Mononuclear cell (primary cell): Measurements from ENCODE around the gene GRID2. TPM values are rescaled to one million over a fixed set of nuclear protein-coding genes. Genes with fewer than 3 reads are reported as not detected.

Source experiments
- H3K27me3 ChIP-seq: 2 replicates; pipeline ENCODE4 v1.6.0; 2011; ENCODE audit warnings: low read length, control low read depth; ENCODE audit not compliant: insufficient read depth
- H3K4me1 ChIP-seq: 2 replicates; pipeline ENCODE4 v1.5.1; 2011; ENCODE audit warnings: mild to moderate bottlenecking, low read length, control low read depth; ENCODE audit not compliant: insufficient read depth
- H3K4me3 ChIP-seq: 2 replicates; pipeline ENCODE4 v1.5.1; 2011; ENCODE audit warnings: mild to moderate bottlenecking, low read length, moderate library complexity
- H3K9me3 ChIP-seq: 2 replicates; pipeline ENCODE4 v1.5.1; 2011; ENCODE audit warnings: low read depth, mild to moderate bottlenecking, control low read depth, low read length
- total RNA-seq: library from RNA; depleted of rRNA; stranded (reverse); fragments of >200 nt; gene quantifications from one replicate; pipeline ENCODE4 v1.2.3, GENCODE V29; 2012

The GRID2 gene
- not detected for total RNA-seq

DNA sequence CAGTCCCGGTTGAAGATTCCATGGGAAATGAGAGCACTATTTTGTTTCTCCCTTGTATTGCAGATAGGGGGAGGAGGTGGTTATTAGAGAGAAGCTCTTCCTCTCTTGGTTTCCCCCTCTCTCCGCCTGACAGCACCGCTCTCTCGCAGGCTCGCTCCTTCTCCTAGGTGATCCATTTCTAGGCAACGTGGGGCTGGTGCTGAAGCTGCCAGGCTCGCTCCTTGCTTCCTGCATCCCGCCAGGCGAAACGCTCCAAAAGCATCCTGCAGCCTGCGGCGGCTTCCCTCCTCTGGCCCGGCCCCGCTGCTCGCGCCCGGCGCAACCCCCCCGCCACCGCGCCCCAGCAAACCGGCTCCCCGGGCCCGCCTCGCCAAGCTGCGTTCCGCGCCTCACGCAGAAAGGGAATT, at the start of gene GRID2:
Gene GRID2 (plus strand): TSS at position 346 of the 407 bp plus-strand sequence.
- Histone ChIP-seq H3K4me1 (no peaks in the 10 kb centered on the region), H3K9me3 (no peaks in the 10 kb centered on the region), H3K27me3 (peaks cover 47% of the 10 kb centered on the region), H3K4me3 (no peak within 1 kb of the TSS)

DNA sequence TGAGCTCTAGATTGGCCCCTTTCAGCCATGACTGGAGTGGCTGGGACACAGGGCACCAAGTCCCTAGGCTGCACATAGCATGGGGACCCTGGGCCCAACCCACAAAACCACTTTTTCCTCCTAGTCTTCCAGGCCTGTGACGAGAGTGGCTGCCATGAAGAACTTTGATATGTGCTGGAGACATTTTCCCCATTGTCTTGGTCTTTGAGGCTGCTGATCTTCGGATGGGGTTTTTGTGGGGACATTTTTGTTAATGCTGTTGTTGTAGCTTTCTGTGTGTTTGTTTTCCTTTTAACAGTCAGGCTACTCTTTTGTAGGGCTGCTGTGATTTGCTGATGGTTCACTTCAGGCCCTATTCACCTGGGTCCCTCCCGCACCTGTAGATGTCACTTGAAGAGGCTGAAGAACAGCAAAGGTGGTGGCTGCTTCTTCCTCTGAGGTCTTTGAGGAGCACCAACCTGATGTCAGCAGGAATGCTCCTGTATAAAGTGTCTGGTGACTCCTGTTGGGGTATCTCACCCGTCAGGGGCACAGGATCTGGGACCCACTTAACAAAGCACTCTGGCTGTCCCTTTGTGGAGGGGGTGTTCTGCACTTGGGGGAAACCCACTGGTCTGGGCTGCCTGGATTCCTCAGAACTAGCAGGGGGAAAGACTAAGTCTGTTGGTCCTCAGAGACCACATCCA, 49.6 kb upstream of the GRID2 start:
- no peaks in the 10 kb centered on the region for H3K4me1 ChIP-seq
- no peaks in the 10 kb centered on the region for H3K9me3 ChIP-seq
- no peak overlapping the region for H3K4me3 ChIP-seq
- H3K27me3 ChIP-seq = no peaks in the 10 kb centered on the region

DNA sequence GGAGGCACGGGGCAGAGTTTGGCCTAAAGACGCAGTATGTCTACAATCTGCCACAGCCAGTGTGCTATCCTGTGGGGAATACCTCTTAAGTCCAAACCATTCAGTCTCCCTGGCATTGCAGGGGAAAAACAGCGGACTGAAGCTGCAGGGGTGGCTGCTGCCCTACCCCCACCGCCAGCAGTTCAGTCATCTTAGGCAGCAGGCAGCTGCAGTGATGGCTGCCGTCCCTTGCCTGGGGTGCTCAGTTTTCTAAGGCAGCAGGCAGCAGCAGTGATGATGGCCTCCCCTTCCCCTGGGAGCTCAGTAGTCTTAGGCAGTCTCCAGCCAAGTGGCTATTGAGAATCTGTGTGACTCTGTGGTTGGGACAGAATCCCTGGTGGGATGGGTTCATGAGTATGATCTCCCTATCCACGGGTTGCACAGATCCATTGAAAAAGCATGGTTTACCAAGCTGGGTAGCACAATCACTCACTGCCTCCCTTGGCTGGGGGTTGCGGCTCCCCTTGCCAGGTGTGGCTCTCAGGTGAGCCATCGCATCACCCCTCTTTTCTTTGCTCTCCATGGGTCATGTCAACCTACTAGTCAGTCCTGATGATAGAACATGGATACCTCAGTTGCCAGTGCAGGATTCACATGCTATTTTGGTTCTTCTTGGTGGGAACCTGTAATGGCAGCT, 48.9 kb upstream of the GRID2 start:
- H3K27me3 ChIP-seq = no peaks in the 10 kb centered on the region
- no peak overlapping the region for H3K4me3 ChIP-seq
- no peaks in the 10 kb centered on the region for H3K9me3 ChIP-seq
- no peaks in the 10 kb centered on the region for H3K4me1 ChIP-seq

DNA sequence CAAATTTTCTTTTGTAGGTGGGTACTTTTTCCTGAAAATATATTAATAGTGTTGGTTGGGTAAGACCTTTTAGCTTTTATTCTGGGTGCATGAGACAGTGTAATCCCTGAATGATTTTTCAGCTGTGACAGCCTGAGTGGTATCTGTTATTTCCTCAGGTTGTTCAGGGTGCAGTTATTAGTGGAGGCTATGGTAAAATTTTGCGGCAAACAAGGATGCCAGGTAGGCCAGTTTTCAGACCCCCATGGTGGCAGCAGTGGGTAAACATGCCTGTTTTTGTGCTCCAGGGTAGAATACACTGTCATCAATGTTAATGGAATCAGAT, 47.9 kb upstream of the GRID2 start:
- Histone ChIP-seq H3K4me1 (no peaks in the 10 kb centered on the region), H3K4me3 (no peak overlapping the region), H3K9me3 (no peaks in the 10 kb centered on the region), H3K27me3 (no peaks in the 10 kb centered on the region)

DNA sequence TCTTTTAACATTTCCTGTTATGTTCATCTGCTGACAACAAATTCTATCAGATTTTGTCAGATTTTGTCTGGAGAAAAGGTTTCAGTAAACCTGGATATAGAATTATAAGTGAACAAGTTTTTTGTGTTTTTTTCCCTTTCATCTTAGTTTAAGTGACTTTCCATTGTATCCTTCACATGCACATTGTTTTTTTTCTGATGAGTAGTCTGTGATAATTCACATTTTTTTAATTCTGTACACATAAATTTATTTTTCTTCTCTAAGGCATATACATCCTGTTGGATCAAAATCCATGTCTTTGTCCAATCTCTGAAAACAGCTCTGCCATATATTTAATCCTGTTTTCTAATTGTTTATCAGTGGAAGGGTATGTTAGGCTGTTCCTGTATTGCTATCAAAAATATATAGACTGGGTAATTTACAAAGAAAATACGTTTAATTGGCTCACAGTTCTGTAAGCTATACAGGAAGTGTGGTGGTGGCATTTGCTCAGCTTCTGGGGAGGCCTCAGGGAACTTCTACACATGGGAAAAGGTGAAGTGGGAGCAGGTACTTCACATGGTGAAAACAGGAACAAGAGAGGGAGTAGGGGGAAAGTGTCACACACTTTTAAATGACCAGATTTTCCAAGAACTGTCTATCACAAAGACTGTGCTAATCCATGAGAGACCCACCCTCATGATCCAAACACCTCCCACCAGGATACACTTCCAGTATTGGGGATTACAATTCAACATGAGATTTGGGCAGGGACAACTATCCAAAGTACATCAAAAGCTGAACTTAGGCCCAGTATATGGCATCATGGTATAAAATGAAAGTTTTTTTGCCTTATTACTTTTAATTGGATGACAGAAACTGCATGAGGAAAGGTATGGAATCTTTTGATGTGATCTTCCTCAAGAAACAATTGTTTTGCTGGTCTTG, 45.6 kb upstream of the GRID2 start:
- H3K4me3 ChIP-seq = no peak overlapping the region
- H3K9me3 ChIP-seq = no peaks in the 10 kb centered on the region

DNA sequence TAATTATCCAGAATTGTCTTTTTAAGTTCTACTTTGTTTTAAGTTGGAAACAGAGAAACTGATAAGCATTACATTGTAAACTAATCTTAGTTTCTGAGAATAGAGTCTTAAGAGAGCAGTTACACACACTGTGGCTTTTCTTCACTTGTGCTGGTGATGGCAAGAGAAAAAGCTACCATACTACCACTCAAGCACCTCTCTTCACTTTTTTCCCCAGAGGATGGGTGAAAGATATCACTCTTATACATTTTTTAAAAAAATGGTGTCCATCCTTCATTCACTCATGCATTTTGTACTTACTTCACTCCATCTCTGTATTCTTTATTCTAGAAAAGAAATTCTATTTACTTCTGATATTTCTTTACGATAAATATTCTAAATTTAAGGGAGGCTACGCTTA, 42.5 kb upstream of the GRID2 start:
- no peak overlapping the region for H3K4me3 ChIP-seq
- H3K4me1 ChIP-seq = no peaks in the 10 kb centered on the region
- no peaks in the 10 kb centered on the region for H3K27me3 ChIP-seq
- H3K9me3 ChIP-seq = no peaks in the 10 kb centered on the region

More for the DNA sequence above, 45.6 kb upstream of the GRID2 start:
- no peaks in the 10 kb centered on the region for H3K27me3 ChIP-seq
- no peaks in the 10 kb centered on the region for H3K4me1 ChIP-seq

DNA sequence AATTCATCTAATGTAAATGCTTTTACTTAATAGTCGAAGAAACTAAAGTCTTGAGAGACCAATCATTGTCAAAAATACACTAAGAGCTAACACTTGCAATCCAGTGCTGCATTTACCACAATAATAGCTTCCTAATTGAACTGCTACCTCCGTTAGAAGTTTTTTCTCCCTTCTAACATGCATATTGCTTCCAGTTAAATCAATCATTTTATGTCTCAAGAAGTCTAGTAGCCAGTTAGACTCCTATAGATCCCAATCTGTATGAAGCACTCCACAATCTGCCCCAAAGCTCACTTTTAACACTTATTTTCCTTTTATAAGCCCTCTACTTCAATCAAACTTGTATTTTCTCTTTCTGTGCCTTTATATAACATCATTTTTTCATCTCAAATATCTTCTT, 41.4 kb upstream of the GRID2 start:
- Histone ChIP-seq H3K9me3 (no peaks in the 10 kb centered on the region), H3K4me1 (no peaks in the 10 kb centered on the region), H3K4me3 (no peak overlapping the region), H3K27me3 (no peaks in the 10 kb centered on the region)

DNA sequence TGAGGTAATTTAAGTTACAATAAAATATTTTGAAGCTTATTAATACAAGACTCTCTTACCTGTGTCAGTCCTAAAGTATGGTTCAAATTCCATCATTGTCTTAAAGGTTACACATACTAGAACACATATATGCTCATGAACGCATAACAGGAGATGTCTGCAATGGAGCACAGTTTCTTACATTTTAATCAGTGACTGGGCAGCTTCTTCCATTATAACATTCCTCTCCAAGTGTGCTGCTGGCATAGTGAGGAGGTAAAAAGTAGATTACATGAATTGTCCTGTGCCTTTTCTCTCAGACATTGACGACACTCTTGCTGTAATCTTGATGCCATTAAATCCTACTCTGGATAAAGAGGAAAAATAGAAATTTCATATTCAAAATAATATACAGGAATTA, 40.8 kb upstream of the GRID2 start:
- Histone ChIP-seq H3K27me3 (no peaks in the 10 kb centered on the region), H3K9me3 (no peaks in the 10 kb centered on the region), H3K4me1 (no peaks in the 10 kb centered on the region), H3K4me3 (no peak overlapping the region)

DNA sequence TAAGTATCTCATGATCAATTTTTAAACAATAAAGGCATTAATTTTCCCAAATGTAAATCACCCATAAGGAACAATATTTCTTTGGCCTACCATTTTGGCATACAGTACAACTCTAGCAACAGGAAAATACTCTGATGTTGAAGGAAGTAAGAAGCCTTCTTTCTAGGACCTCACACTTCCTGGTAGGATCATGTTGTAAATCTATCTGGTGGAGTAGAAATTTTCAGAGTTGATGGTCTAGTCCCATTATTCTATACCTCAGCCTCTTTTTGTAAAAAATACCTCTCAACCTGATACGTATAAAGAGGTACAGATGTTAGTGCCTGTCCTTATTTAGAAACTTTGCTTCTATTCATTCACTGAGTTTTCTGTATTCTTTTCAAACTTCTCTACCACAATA, 40.2 kb upstream of the GRID2 start:
- Histone ChIP-seq H3K4me3 (no peak overlapping the region), H3K9me3 (no peaks in the 10 kb centered on the region), H3K4me1 (no peaks in the 10 kb centered on the region), H3K27me3 (no peaks in the 10 kb centered on the region)

DNA sequence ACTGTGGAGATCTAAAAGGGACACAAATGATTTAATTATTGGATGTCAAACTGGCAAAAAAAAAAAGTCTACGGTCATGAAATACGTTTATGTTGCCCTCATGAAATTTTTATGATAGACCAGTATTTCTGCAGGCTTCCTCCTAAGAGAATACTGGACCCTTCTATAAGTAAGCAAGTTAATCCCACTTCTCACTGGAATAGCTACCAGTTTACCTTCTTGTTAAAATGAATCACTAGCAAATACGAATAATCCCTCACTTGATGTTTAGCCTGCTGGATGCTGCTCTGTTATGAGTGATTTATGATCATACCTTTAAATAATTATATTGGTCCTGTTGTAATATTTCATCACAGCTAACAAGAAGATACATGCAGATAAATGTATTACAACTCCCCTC, 39.6 kb upstream of the GRID2 start:
- Histone ChIP-seq H3K9me3 (no peaks in the 10 kb centered on the region), H3K4me1 (no peaks in the 10 kb centered on the region), H3K27me3 (no peaks in the 10 kb centered on the region), H3K4me3 (no peak overlapping the region)

DNA sequence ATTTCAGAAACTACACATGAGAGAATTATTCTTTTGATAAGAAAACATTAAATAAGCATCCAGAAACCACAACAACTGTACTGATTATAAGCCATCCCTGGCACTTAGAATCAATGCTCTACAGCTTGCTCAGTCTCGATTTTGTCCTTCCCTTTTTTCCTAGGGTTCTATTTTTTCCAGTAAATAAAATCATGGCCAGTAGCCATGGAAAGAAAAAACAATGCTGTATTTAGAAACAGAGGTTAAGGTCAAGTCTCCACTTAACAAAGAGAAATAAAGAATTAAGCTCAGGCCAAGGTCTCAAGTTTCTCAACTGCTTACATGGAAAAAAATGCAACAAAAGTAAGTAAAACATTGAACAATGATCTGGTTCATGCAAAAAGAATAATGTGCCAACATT, 38.7 kb upstream of the GRID2 start:
- Histone ChIP-seq H3K9me3 (no peaks in the 10 kb centered on the region), H3K4me3 (no peak overlapping the region), H3K4me1 (no peaks in the 10 kb centered on the region), H3K27me3 (no peaks in the 10 kb centered on the region)

DNA sequence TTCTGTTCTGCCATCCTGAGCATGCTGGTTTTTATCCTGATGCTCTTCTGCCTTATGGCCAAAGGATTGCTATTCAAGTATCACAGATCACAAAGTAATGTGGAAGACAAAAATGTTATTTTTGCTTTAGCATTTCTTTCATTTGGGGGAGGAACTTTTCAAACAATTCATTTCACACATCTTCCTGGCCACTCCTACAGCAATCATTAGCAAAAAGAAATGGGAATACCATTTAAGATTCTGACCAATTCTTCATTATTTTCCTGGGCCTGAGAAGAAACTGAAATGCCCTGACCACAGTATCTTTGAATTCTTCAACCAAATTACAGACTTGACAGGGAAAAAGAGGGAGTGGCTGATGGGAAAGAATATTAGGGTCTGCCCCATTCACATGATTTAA, 38.0 kb upstream of the GRID2 start:
- Histone ChIP-seq H3K27me3 (no peaks in the 10 kb centered on the region), H3K4me1 (no peaks in the 10 kb centered on the region), H3K4me3 (no peak overlapping the region), H3K9me3 (no peaks in the 10 kb centered on the region)

DNA sequence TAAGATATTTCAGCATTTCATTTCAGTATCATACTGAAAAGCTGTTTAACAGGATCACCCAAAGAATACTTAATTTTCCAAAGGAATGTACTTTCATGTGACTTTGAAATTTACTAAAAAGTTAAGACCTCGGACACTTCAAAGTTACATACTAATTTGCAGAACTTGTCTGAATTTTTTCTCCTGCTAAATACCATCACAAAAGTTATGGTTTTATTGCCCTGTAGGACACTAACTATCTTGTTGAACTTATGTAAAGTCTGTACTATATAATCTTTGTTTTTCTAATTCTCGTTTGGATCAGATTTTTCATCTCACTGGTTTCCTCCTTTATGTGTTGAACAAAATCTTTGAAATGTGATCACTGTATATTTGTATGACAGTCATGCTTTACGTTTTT, 37.2 kb upstream of the GRID2 start:
- no peak overlapping the region for H3K4me3 ChIP-seq
- no peaks in the 10 kb centered on the region for H3K9me3 ChIP-seq
- no peaks in the 10 kb centered on the region for H3K4me1 ChIP-seq
- H3K27me3 ChIP-seq = no peaks in the 10 kb centered on the region

DNA sequence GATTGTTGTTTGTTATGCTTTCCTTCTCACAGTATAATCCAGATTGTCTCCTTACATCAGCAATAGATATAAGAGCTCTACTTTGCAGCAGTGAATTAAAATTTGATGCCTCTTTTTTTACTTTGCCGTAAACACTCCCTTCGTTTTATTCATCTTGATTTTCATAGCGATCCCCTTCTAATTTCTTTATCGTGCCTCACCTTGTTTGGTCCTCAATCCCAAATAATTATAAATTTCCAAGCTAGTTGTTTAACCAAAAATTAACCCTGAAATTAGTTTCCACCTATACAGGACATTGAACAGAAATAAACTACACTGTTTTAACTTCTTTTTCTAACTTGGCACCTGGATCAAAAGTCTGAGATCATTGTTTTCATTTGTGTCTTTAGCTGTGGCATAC, 35.1 kb upstream of the GRID2 start:
- no peak overlapping the region for H3K4me3 ChIP-seq
- H3K4me1 ChIP-seq = no peaks in the 10 kb centered on the region
- H3K9me3 ChIP-seq = no peaks in the 10 kb centered on the region
- H3K27me3 ChIP-seq = no peaks in the 10 kb centered on the region

DNA sequence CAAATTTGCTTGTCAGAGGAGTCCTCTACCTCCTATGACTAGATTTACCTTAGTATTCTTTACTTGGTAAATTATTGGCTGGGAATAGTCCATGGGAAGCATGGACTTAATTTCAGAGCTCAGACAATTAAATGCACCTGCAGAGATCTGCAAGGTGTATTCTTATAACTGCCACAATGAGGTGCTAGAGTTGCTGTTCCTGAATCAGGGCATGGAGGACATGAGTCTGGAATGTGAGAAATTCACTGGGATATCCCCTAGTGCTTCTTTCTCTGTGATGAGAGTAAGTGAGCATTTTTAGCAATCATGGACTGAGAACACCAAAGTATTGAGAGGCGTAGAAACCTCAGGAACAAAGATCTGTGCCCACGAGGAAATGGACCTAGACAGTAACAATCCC, 32.9 kb upstream of the GRID2 start:
- no peaks in the 10 kb centered on the region for H3K4me1 ChIP-seq
- no peaks in the 10 kb centered on the region for H3K27me3 ChIP-seq
- no peak overlapping the region for H3K4me3 ChIP-seq
- no peaks in the 10 kb centered on the region for H3K9me3 ChIP-seq
